ENCODE data around the gene SLC2A4. TPM values are rescaled to one million over a fixed set of nuclear protein-coding genes. Genes with fewer than 3 reads are reported as not detected.
"Not testable (repeated sequence)": the region's sequence is repeated elsewhere in the genome, so short reads cannot be mapped to it uniquely, and the experiment has no call there.

The SLC2A4 gene
- total RNA-seq, 1 donor from 2014 or later: under 0.01 TPM

DNA sequence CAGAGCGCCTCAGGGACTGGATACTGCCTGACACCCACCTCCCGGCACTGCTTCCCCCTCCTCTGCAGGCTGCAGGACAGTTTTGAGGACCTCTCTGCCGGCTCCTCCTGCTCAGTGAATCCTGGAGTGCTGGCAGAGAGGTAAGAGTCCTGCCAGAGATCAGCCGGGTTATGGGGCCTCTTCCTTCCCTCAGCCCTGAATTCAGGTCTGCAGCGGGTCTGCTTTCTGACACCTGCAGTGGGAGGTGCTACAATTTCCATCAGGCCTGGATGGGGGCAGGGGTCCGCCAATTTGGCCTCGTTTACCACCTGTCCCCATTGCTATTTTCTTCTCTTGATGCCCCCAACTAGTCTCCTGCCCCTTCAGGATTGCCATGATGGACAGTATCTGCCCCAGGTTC lies 50.6 kb downstream of the SLC2A4 start:
- Histone ChIP-seq H3K36me3 (ENCODE audit: control insufficient read depth, insufficient read depth, low read length) (no peaks in the 10 kb centered on the region), H3K27me3 (ENCODE audit: control insufficient read depth, insufficient read depth, low read length) (no peaks in the 10 kb centered on the region), H3K4me3 (ENCODE audit: low read depth, low read length) (no peak overlapping the region)
- DNase-seq (ENCODE audit: low read depth) (no peak), FAIRE-seq (no peak)
- TF ChIP-seq, protein P1, sequence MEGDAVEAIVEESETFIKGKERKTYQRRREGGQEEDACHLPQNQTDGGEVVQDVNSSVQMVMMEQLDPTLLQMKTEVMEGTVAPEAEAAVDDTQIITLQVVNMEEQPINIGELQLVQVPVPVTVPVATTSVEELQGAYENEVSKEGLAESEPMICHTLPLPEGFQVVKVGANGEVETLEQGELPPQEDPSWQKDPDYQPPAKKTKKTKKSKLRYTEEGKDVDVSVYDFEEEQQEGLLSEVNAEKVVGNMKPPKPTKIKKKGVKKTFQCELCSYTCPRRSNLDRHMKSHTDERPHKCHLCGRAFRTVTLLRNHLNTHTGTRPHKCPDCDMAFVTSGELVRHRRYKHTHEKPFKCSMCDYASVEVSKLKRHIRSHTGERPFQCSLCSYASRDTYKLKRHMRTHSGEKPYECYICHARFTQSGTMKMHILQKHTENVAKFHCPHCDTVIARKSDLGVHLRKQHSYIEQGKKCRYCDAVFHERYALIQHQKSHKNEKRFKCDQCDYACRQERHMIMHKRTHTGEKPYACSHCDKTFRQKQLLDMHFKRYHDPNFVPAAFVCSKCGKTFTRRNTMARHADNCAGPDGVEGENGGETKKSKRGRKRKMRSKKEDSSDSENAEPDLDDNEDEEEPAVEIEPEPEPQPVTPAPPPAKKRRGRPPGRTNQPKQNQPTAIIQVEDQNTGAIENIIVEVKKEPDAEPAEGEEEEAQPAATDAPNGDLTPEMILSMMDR (IDR thresholded peaks at IDR 0.05; ENCODE audit: insufficient read depth, low read length, severe bottlenecking): no peak

DNA sequence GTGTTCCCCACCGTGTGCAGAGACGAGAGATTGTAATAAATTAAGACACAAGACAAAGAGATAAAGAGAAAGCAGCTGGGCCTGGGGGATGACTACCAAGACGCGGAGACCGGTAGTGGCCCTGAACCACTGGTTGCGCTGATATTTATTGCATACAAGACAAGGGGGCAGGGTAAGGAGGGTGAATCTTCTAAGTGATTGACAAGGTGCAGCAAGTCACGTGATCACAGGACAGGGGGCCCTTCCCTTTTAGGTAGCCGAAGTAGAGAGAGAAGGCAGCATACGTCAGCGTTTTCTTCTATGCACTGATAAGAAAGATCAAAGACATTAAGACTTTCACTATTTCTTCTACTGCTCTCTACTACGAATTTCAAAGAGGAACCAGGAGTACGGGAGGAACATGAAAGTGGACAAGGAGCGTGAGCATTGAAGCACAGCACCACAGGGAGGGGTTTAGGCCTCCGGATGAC lies 51.1 kb downstream of the SLC2A4 start:
- H3K4me3 ChIP-seq (ENCODE audit: low read depth, low read length); FAIRE-seq; DNase-seq (ENCODE audit: low read depth); H3K27me3 ChIP-seq (ENCODE audit: control insufficient read depth, insufficient read depth, low read length); H3K36me3 ChIP-seq (ENCODE audit: control insufficient read depth, insufficient read depth, low read length): not testable (repeated sequence)

DNA sequence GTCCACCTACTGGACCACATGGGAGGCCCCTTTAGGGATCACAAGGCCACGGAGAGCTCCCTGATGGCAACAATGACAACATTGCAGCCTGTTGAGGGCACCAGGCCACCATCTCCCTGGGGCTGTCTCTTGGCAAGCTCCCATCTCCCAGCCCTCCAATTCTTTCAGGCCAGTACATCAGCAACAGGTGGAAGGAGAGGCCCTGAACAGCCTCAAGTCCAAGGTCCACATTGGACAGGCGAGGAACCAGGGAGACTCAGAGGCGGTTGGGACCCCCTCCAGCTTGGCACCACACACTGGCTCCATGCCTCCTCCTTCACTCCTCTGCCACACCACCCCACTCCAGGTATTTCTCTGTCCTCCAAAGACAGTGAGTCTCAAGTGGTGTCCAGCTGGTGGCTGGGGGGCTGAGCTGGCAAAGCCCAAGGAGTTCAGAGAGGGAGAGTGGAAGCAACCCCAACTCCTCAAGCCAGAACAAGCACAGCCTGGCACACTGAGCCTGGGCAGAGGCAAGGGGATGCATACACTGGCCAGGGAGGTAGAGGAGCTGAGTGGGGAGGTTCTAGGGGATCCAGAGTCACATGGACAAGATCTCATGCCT lies 53.5 kb downstream of the SLC2A4 start:
- TF ChIP-seq, protein P1 (IDR thresholded peaks at IDR 0.05; ENCODE audit: insufficient read depth, low read length, severe bottlenecking): no peak
- DNase-seq (ENCODE audit: low read depth) (no peak), FAIRE-seq (no peak)
- H3K36me3 ChIP-seq (ENCODE audit: control insufficient read depth, insufficient read depth, low read length): no peaks in the 10 kb centered on the region
- H3K4me3 ChIP-seq (ENCODE audit: low read depth, low read length): no peak overlapping the region
- H3K27me3 ChIP-seq (ENCODE audit: control insufficient read depth, insufficient read depth, low read length): no peaks in the 10 kb centered on the region

DNA sequence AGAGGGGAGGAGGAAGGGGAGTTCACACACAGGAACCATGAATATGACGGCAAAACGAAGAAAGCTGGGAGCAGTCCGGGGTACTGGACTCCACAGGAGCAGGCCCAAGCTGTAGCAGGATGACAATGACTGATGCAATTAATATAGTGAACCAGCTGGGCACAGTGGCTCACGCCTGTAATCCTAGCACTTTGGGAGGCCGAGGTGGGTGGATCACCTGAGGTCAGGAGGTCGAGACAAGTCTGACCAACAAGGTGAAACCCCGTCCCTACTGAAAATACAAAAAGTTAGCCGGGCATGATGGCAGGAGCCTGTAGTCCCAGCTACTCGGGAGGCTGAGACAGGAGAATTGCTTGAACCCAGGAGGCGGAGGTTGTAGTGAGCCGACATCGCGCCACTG lies 54.2 kb downstream of the SLC2A4 start:
- not testable (repeated sequence) for H3K36me3 ChIP-seq (ENCODE audit: control insufficient read depth, insufficient read depth, low read length); FAIRE-seq; H3K27me3 ChIP-seq (ENCODE audit: control insufficient read depth, insufficient read depth, low read length); DNase-seq (ENCODE audit: low read depth); H3K4me3 ChIP-seq (ENCODE audit: low read depth, low read length)

DNA sequence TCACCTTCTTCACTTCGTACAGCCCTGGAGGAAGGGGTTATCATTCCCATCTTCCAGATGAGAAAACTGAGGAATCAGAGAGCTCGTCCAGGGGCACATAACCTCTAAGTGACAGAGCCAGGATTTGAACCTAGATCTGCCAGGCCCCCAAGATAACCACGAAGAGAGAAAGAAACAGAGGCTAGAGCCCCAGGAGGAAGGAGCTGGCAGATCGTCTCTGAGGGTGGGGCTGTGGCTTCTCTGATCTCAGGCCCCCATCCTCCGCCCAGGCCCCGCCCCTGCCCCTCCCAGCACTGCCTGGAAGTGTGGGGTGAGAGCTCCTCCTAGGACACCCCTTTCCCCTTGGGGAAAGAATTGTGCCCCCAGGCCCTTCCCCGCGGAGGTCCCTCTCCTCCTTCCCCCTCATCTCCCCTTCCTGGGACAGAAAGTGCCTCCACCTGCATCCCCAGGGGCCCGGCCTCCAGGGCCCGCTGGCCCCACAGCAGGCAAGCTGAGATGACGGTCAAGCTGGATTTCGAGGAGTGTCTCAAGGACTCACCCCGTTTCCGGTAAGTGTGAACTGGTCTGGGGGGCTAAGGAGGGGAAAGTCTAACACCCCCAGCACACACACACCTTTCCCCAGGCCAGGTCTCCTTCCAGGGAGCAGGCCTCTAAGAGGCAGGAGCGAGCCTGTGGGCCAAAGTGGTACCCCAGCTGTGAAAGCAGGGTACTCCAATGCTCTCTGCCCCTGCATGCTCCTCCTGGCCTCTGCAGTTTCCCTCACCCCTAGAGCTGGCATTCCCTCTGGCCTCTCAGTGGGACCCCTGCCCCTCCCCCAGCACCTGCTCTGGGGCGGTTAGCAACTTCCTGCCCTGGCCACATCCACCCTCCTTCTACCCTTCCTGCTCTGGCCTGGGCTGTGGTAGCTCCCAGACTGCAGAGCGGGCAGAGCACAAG lies 55.0 kb downstream of the SLC2A4 start, which contains the start of gene ACAP1:
TSS of gene ACAP1 (plus strand) at position 290 of the 936 bp plus-strand sequence. CDS start at position 496, 206 bp downstream.
- Histone ChIP-seq H3K27me3 (ENCODE audit: control insufficient read depth, insufficient read depth, low read length) (no peaks in the 10 kb centered on the region), H3K4me3 (ENCODE audit: low read depth, low read length) (no peak within 1 kb of the TSS), H3K36me3 (ENCODE audit: control insufficient read depth, insufficient read depth, low read length) (no peaks in the 10 kb centered on the region)
- DNase-seq (ENCODE audit: low read depth) (no peak), FAIRE-seq (no peak)
- TF ChIP-seq, protein P1 (IDR thresholded peaks at IDR 0.05; ENCODE audit: insufficient read depth, low read length, severe bottlenecking): no peak

DNA sequence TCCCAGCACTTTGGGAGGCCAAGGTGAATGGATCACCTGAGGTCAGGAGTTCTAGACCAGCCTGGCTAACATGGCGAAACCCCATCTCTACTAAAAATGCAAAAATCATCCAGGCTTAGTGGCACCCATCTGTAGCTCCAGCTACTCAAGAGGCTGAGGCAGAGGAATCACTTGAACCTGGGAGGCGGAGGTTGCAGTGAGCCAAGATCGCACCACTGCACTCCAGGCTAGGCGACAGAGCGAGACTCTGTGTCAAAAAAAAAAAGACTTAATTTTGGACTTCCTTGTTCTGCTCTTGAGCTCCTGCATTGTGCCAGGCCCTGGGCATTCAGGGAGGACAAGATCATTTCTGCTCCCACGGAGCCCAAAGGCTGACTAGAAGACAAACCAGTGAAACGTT lies 56.1 kb downstream of the SLC2A4 start:
- H3K36me3 ChIP-seq (ENCODE audit: control insufficient read depth, insufficient read depth, low read length); DNase-seq (ENCODE audit: low read depth); H3K27me3 ChIP-seq (ENCODE audit: control insufficient read depth, insufficient read depth, low read length); H3K4me3 ChIP-seq (ENCODE audit: low read depth, low read length); FAIRE-seq: not testable (repeated sequence)

Other genes starting within 250 kb of the SLC2A4 start
- 0.26 and 1.2 TPM in 2 replicates for gene SLC16A13, start 245.7 kb upstream of the SLC2A4 start, total RNA-seq
- 0.38 TPM in 1 of 2 replicates, not detected in the other for gene SLC16A11, start 237.6 kb upstream of the SLC2A4 start, total RNA-seq
- gene CLEC10A, start 201.5 kb upstream of the SLC2A4 start, total RNA-seq: not detected in 2 replicates
- gene ASGR2, start 166.9 kb upstream of the SLC2A4 start, total RNA-seq: not detected in 2 replicates
- gene ASGR1, start 102.3 kb upstream of the SLC2A4 start, total RNA-seq: under 0.01 and 0.38 TPM in 2 replicates
- 1.8 and 1.9 TPM in 2 replicates for gene DLG4, start 61.9 kb upstream of the SLC2A4 start, total RNA-seq
- gene ACADVL, start 61.8 kb upstream of the SLC2A4 start, total RNA-seq: 216 and 277 TPM in 2 replicates
- 52.1 and 55.3 TPM in 2 replicates for gene DVL2, start 47.2 kb upstream of the SLC2A4 start, total RNA-seq
- gene PHF23, start 42.3 kb upstream of the SLC2A4 start, total RNA-seq: 27.4 and 34.9 TPM in 2 replicates
- gene GABARAP, start 39.3 kb upstream of the SLC2A4 start, total RNA-seq: 50.8 and 64.3 TPM in 2 replicates
- 17.6 and 25.3 TPM in 2 replicates for gene CTDNEP1, start 30.0 kb upstream of the SLC2A4 start, total RNA-seq
- 16.5 and 20.0 TPM in 2 replicates for gene ELP5, start 29.5 kb upstream of the SLC2A4 start, total RNA-seq
- 546 and 850 TPM in 2 replicates for gene CLDN7, start 19.2 kb upstream of the SLC2A4 start, total RNA-seq
- gene YBX2, start 12.9 kb downstream of the SLC2A4 start, total RNA-seq: 0.26 and 1.0 TPM in 2 replicates
- 653 and 709 TPM in 2 replicates for gene EIF5A, start 25.9 kb downstream of the SLC2A4 start, total RNA-seq
- 22.4 and 35.7 TPM in 2 replicates for gene GPS2, start 33.6 kb downstream of the SLC2A4 start, total RNA-seq
- gene NEURL4, start 47.6 kb downstream of the SLC2A4 start, total RNA-seq: 14.7 and 17.7 TPM in 2 replicates
- gene ACAP1, start 54.8 kb downstream of the SLC2A4 start, total RNA-seq: 0.26 and 4.2 TPM in 2 replicates
- gene KCTD11, start 70.4 kb downstream of the SLC2A4 start, total RNA-seq: 24.2 and 26.6 TPM in 2 replicates
- not detected in 2 replicates for gene TMEM95, start 73.4 kb downstream of the SLC2A4 start, total RNA-seq
- 7.4 and 11.8 TPM in 2 replicates for gene TNK1, start 99.4 kb downstream of the SLC2A4 start, total RNA-seq
- 9.0 and 13.2 TPM in 2 replicates for gene PLSCR3, start 112.8 kb downstream of the SLC2A4 start, total RNA-seq
- 40.3 and 67.7 TPM in 2 replicates for gene TMEM256, start 122.4 kb downstream of the SLC2A4 start, total RNA-seq
- 0.79 and 1.2 TPM in 2 replicates for gene NLGN2, start 126.1 kb downstream of the SLC2A4 start, total RNA-seq
- 0.13 TPM in 1 of 2 replicates, not detected in the other for gene SPEM1, start 138.6 kb downstream of the SLC2A4 start, total RNA-seq
- not detected in 2 replicates for gene SPEM2, start 143.9 kb downstream of the SLC2A4 start, total RNA-seq
- not detected in 2 replicates for gene SPEM3, start 147.1 kb downstream of the SLC2A4 start, total RNA-seq
- 7.3 and 12.6 TPM in 2 replicates for gene TMEM102, start 153.7 kb downstream of the SLC2A4 start, total RNA-seq
- gene FGF11, start 157.8 kb downstream of the SLC2A4 start, total RNA-seq: 12.4 and 28.3 TPM in 2 replicates
- gene CHRNB1, start 163.3 kb downstream of the SLC2A4 start, total RNA-seq: 9.7 and 16.8 TPM in 2 replicates
- 8.7 and 9.2 TPM in 2 replicates for gene ZBTB4, start 197.9 kb downstream of the SLC2A4 start, total RNA-seq
- gene SLC35G6, start 199.7 kb downstream of the SLC2A4 start, total RNA-seq: not detected in 2 replicates
- 38.4 and 79.6 TPM in 2 replicates for gene POLR2A, start 202.6 kb downstream of the SLC2A4 start, total RNA-seq

Measured in bronchial epithelial cell (primary cell).